H1 (cell line): ENCODE results near the gene ZNF804B. TPM values are rescaled to one million over a fixed set of nuclear protein-coding genes. Genes with fewer than 3 reads are reported as not detected.

Experiments used
- CTCF ChIA-PET: fragments of 300-600 bp; sonication (Branson Sonifier 250); formaldehyde crosslinking; loops from one replicate; lab custom pipeline; 2021; ENCODE audit not compliant: partially characterized antibody; lab: Charles Lee
- POLR2A ChIA-PET: fragments of 300-600 bp; sonication (Branson Sonifier 250); formaldehyde crosslinking; loops from one replicate; lab custom pipeline; 2021; ENCODE audit warnings: inconsistent platforms; ENCODE audit not compliant: partially characterized antibody; lab: Charles Lee
- DNase-seq, 2 experiments: peaks; one replicate each; pipeline versions ENCODE4 v3.0.0 to v3.0.0-alpha.2; 2010 to 2022; ENCODE audit warnings: low spot score in 2 of 2, low read depth in 1 of 2, mixed read lengths in 1 of 2
- FAIRE-seq: peaks from 2 replicates; lab custom pipeline; 2011; peaks lifted over from hg19 to GRCh38; lab: Jason Lieb, UNC
- H2AFZ ChIP-seq: 2 replicates; pipeline ENCODE4 v1.8.1; 2012; ENCODE audit warnings: low read length, inconsistent platforms
- H2AK5ac ChIP-seq: 2 replicates; pipeline ENCODE4 v1.6.1; 2013; ENCODE audit warnings: low read depth, low read length
- H2BK120ac ChIP-seq: replicated peaks from 2 replicates; pipeline ENCODE3; 2013; ENCODE audit warnings: low read depth, low read length, inconsistent platforms
- H2BK12ac ChIP-seq: 2 replicates; pipeline ENCODE4 v1.6.1; 2013; ENCODE audit warnings: low read depth, low read length
- H2BK15ac ChIP-seq: 2 replicates; pipeline ENCODE4 v1.6.1; 2013; ENCODE audit warnings: low read length
- H2BK20ac ChIP-seq: 2 replicates; pipeline ENCODE4 v1.6.1; 2013; ENCODE audit warnings: low read length
- H2BK5ac ChIP-seq: 2 replicates; pipeline ENCODE4 v1.6.1; 2013; ENCODE audit warnings: low read depth, low read length
- H3K14ac ChIP-seq: 2 replicates; pipeline ENCODE4 v1.6.1; 2013; ENCODE audit warnings: inconsistent platforms; ENCODE audit not compliant: insufficient read length
- H3K18ac ChIP-seq: 2 replicates; pipeline ENCODE4 v1.6.1; 2013; ENCODE audit warnings: low read length; ENCODE audit errors: extremely low read depth
- H3K23ac ChIP-seq: 2 replicates; pipeline ENCODE4 v1.6.1; 2013; ENCODE audit warnings: inconsistent platforms; ENCODE audit not compliant: insufficient read length
- H3K23me2 ChIP-seq: 2 replicates; pipeline ENCODE4 v1.6.1; 2013; ENCODE audit warnings: low read depth, low read length
- H3K27ac ChIP-seq: 2 replicates; pipeline ENCODE4 v1.6.1; 2011; ENCODE audit warnings: low read depth, low read length, inconsistent platforms
- H3K27me3 ChIP-seq, 4 experiments: replicated peaks in 1 of 4; 1 replicate in 1 of 4; 2 replicates in 3 of 4; pipeline versions ENCODE4 v1.6.1 to v1.8.1; 2011 to 2013; ENCODE audit warnings: low read length in 3 of 4, mild to moderate bottlenecking in 3 of 4, inconsistent platforms in 2 of 4, mixed read lengths in 2 of 4, moderate library complexity in 1 of 4; ENCODE audit not compliant: control insufficient read depth in 3 of 4, insufficient read depth in 3 of 4; ENCODE audit errors: extremely low read depth in 1 of 4
- H3K36me3 ChIP-seq, 4 experiments: 2 replicates each; pipeline versions ENCODE4 v1.6.1 to v1.8.1; 2011 to 2013; ENCODE audit warnings: mild to moderate bottlenecking in 4 of 4, low read length in 3 of 4, moderate library complexity in 2 of 4, control low read depth in 1 of 4, inconsistent platforms in 1 of 4; ENCODE audit not compliant: insufficient read depth in 4 of 4, control insufficient read depth in 2 of 4
- H3K4ac ChIP-seq: replicated peaks from 2 replicates; pipeline ENCODE3; 2013; ENCODE audit warnings: low read length, low read depth, mixed read lengths, inconsistent platforms; ENCODE audit not compliant: insufficient read length
- H3K4me1 ChIP-seq, 4 experiments: replicated peaks in 1 of 4; 1 replicate in 1 of 4; 2 replicates in 3 of 4; pipeline versions ENCODE4 v1.6.1 to v1.8.1; 2011 to 2013; ENCODE audit warnings: low read length in 3 of 4, inconsistent platforms in 2 of 4, mixed read lengths in 1 of 4; ENCODE audit not compliant: insufficient read depth in 4 of 4, control insufficient read depth in 3 of 4
- H3K4me2 ChIP-seq, 2 experiments: 2 replicates each; pipeline versions ENCODE4 v1.6.1 to v1.8.1; 2011 to 2013; ENCODE audit warnings: low read depth in 2 of 2, low read length in 2 of 2, control low read depth in 1 of 2, inconsistent platforms in 1 of 2, mild to moderate bottlenecking in 1 of 2; ENCODE audit not compliant: insufficient read depth in 1 of 2
- H3K4me3 ChIP-seq, 4 experiments: fragments of 200-600, 300-600 bp in 1 of 4; sonication (generic), shearing (Covaris generic), sonication (Bioruptor Twin) in 1 of 4; 2 replicates each; pipeline versions ENCODE4 v1.5.1 to v1.8.1; 2011 to 2016; ENCODE audit warnings: low read length in 4 of 4, low read depth in 3 of 4, control low read depth in 2 of 4, inconsistent platforms in 2 of 4, mild to moderate bottlenecking in 2 of 4, mixed read lengths in 1 of 4, moderate library complexity in 1 of 4; ENCODE audit not compliant: insufficient read depth in 2 of 4; ENCODE audit errors: extremely low read depth in 1 of 4
- H3K56ac ChIP-seq: replicated peaks from 2 replicates; pipeline ENCODE3; 2013; ENCODE audit warnings: low read depth, mild to moderate bottlenecking, mixed read lengths, low read length, inconsistent platforms; ENCODE audit not compliant: insufficient read length
- H3K79me1 ChIP-seq: 2 replicates; pipeline ENCODE4 v1.6.1; 2013; ENCODE audit warnings: low read depth, low read length, control low read depth
- H3K79me2 ChIP-seq, 2 experiments: 2 replicates each; pipeline versions ENCODE4 v1.6.1 to v1.8.1; 2012 to 2013; ENCODE audit warnings: low read length in 2 of 2, mild to moderate bottlenecking in 2 of 2, inconsistent platforms in 1 of 2; ENCODE audit not compliant: insufficient read depth in 2 of 2, control insufficient read depth in 1 of 2
- H3K9ac ChIP-seq, 4 experiments: replicated peaks in 1 of 4; 1 replicate in 1 of 4; 2 replicates in 3 of 4; pipeline versions ENCODE4 v1.6.1 to v1.8.1; 2011 to 2013; ENCODE audit warnings: low read depth in 3 of 4, low read length in 3 of 4, control low read depth in 2 of 4, mild to moderate bottlenecking in 2 of 4, moderate library complexity in 2 of 4, inconsistent platforms in 1 of 4; ENCODE audit errors: extremely low read depth in 1 of 4
- H3K9me3 ChIP-seq, 2 experiments: 2 replicates each; pipeline versions ENCODE4 v1.6.1 to v1.8.1; 2012 to 2013; ENCODE audit warnings: mild to moderate bottlenecking in 2 of 2, moderate library complexity in 2 of 2, control low read depth in 1 of 2, inconsistent platforms in 1 of 2, low read depth in 1 of 2, low read length in 1 of 2, mixed read lengths in 1 of 2; ENCODE audit not compliant: insufficient read depth in 2 of 2
- H4K20me1 ChIP-seq, 2 experiments: replicated peaks in 1 of 2; 2 replicates each; pipeline versions ENCODE3 to v1.8.1; 2011 to 2013; ENCODE audit warnings: inconsistent platforms in 2 of 2, low read length in 2 of 2, mild to moderate bottlenecking in 1 of 2; ENCODE audit not compliant: insufficient read depth in 2 of 2, control insufficient read depth in 1 of 2
- H4K5ac ChIP-seq: 2 replicates; pipeline ENCODE4 v1.6.1; 2013; ENCODE audit warnings: low read length, low read depth, mixed read lengths, inconsistent platforms; ENCODE audit not compliant: insufficient read length
- H4K8ac ChIP-seq: 2 replicates; pipeline ENCODE4 v1.8.0; 2013; ENCODE audit warnings: mild to moderate bottlenecking, moderate library complexity, low read length, inconsistent platforms; ENCODE audit not compliant: insufficient read depth; ENCODE audit errors: extremely low read depth
- H4K91ac ChIP-seq: replicated peaks from 2 replicates; pipeline ENCODE3; 2013; ENCODE audit warnings: low read length, mixed read lengths, inconsistent platforms; ENCODE audit not compliant: insufficient read length
- BRCA1 ChIP-seq: IDR thresholded peaks from 2 replicates; pipeline ENCODE4 v1.6.1; 2012; ENCODE audit warnings: low read depth, low read length, improper control_type of control experiment
- RAD21 ChIP-seq, 2 experiments: IDR thresholded peaks in 1 of 2; conservative IDR thresholded peaks in 1 of 2; 2 replicates each; pipeline ENCODE4 v1.6.1; 2011; ENCODE audit warnings: low read depth in 2 of 2, low read length in 2 of 2, improper control_type of control experiment in 1 of 2, inconsistent platforms in 1 of 2, mild to moderate bottlenecking in 1 of 2, moderate library complexity in 1 of 2
- RNF2 ChIP-seq: fragments of 200-900, 300-1000 bp; sonication (generic); IDR thresholded peaks from 2 replicates; pipeline ENCODE4 v1.7.1; 2016; ENCODE audit warnings: borderline replicate concordance, low read depth, mild to moderate bottlenecking, antibody characterized with exemption, low read length; ENCODE audit not compliant: poor library complexity, severe bottlenecking; ENCODE audit errors: missing control alignments
- RXRA ChIP-seq: IDR thresholded peaks from 2 replicates; pipeline ENCODE4 v1.6.1; 2011; ENCODE audit warnings: low read depth, mild to moderate bottlenecking, low read length, moderate library complexity; ENCODE audit not compliant: insufficient read depth
- SP4 ChIP-seq: IDR thresholded peaks from 2 replicates; pipeline ENCODE4 v1.6.1; 2012; ENCODE audit warnings: low read length, inconsistent platforms
- WGBS, 2 experiments: shearing (Covaris generic) in 1 of 2; methylation state at CpG; one replicate each; pipeline versions ENCODE4 v1.1.6 to v1.1.7; 2013 to 2015; ENCODE audit warnings: low lambda C conversion rate in 2 of 2, mixed read lengths in 2 of 2, inconsistent platforms in 1 of 2, low coverage in 1 of 2, missing lambda C conversion rate in 1 of 2; ENCODE audit not compliant: insufficient replicate concordance in 2 of 2, insufficient coverage in 1 of 2, insufficient read length in 1 of 2; ENCODE audit errors: extremely low coverage in 1 of 2, missing lambda C conversion rate in 1 of 2; 5-methylcytosine and 5-hydroxymethylcytosine counted together
- polyA plus RNA-seq, 7 experiments: library from polyadenylated mRNA; depleted of rRNA in 3 of 7; stranded (reverse) in 5 of 7; unstranded in 2 of 7; fragments of >200 nt in 5 of 7; fragments of 200-250 nt in 2 of 7; gene quantifications; 1 replicate in 5 of 7; 2 replicates in 1 of 7; 4 replicates in 1 of 7; pipeline versions ENCODE4 v1.2.1 to v1.2.3, GENCODE V29; 2011 to 2013; ENCODE audit warnings: missing spikeins in 2 of 7, mixed read lengths in 2 of 7
- total RNA-seq: library from RNA; stranded (reverse); fragmentation: NEBNext Ultra II Directional; extraction: Animal tissue kit (Norgen Biotek cat#: 25700); gene quantifications from 2 replicates; pipeline ENCODE4 v1.2.1, GENCODE V29; 2021

The ZNF804B gene
- total and polyA plus RNA-seq, 2 of the 8 experiments (the other 6 are each of a cell fraction or from before 2014, with no cell fraction given) = not detected

DNA sequence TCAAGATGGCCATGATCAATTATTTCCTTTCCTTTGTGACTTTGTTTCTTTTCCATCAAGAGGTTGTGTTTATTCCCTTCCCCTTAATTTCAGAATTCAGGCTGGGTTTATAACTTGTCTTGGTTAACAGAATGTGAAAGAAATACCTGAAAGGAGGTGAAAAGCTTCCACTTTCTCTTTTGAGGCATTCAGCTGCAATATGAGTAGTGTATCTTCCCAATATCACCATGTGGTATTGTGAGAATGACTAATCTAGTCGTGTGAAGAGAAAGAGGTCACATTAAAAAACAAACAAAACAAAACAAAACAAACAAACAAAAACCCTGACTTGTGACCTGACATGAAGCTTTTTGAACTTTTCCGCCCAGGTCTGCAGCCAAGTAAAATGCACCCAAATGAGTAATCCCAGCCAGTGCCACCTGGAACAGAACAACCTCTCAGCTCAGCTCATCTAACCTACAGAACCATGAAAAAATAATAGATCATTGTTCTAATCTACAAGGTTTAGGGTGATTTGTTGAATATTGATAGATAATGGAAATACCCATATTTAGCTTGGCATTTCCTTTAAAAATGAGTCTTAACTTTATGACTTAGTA, 106.9 kb downstream of the ZNF804B start:
- Histone ChIP-seq H3K79me2 (no peaks in the 10 kb centered on the region), H3K4me3 (no peak overlapping the region), H3K27me3 (no peaks in the 10 kb centered on the region), H4K8ac (no peak overlapping the region), H3K4me1 (no peaks in the 10 kb centered on the region), H3K4me2 (no peak overlapping the region), H3K18ac (no peak overlapping the region), H4K20me1 (no peaks in the 10 kb centered on the region), H2AK5ac (no peak overlapping the region), H3K23me2 (no peaks in the 10 kb centered on the region), H2BK20ac (no peak overlapping the region), H3K9me3 (peaks cover 0 to 2% of the 10 kb centered on the region in 2 experiments; a peak in 1 of 4 replicates), H3K9ac (no peak overlapping the region), H3K27ac (no peak overlapping the region), H3K14ac (no peak overlapping the region), H3K79me1 (no peaks in the 10 kb centered on the region), H2BK5ac (no peak overlapping the region), H2BK12ac (no peak overlapping the region), H4K91ac (no peak overlapping the region), H2BK120ac (peak overlapping the region; percentile 10), H3K36me3 (no peaks in the 10 kb centered on the region), H4K5ac (no peak overlapping the region), H3K4ac (no peak overlapping the region), H3K23ac (no peak overlapping the region), H2AFZ (no peak overlapping the region), H3K56ac (no peak overlapping the region), H2BK15ac (no peak overlapping the region)
- POLR2A ChIA-PET = no interaction called here
- DNase-seq (no peak), FAIRE-seq (no peak)
- 91% methylated on average over 2 of the region's 2 CpGs; no CpG with 5 or more reads in 1 of the 2 experiments for WGBS, 2 experiments
- CTCF ChIA-PET = interaction anchor here (1.0 to 1.6 kb wide), 4 partner anchors 13 to 158 kb away, joined by 3 to 4 read pairs (median 4); no protein-coding TSS in a partner anchor
- TF ChIP-seq RAD21 (IDR thresholded peaks at IDR 0.05 in 1 of 2, conservative IDR thresholded peaks at IDR 0.05 in 1 of 2; ENCODE audit: low read depth in 2 of 2, low read length in 2 of 2) (no peak), SP4 (no peak), BRCA1 (no peak), RNF2 (no peak), RXRA (no peak)
